ENCODE measurements around the gene REXO5. TPM values are rescaled to one million over a fixed set of nuclear protein-coding genes. Genes with fewer than 3 reads are reported as not detected.
A peak's percentile ranks its signal among the peaks of the same experiment; 100 is the strongest.
"Not testable (repeated sequence)": the region's sequence is repeated elsewhere in the genome, so short reads cannot be mapped to it uniquely, and the experiment has no call there.

REXO5 gene
- polyA plus RNA-seq, 6 donors from 2014 or later: not detected

- no peak overlapping the region for H3K27ac Mint-ChIP-seq
- H3K36me3 Mint-ChIP-seq: no peaks in the 10 kb centered on the region
- H3K27me3 Mint-ChIP-seq: no peaks in the 10 kb centered on the region
- H3K9me3 Mint-ChIP-seq: no peaks in the 10 kb centered on the region
- no peak for ATAC-seq (ENCODE audit: low read depth in 2 of 2)
- DNase-seq: no peak
- no peaks in the 10 kb centered on the region for H3K4me1 Mint-ChIP-seq
- no peak overlapping the region for H3K4me3 Mint-ChIP-seq
Measured at GRCh38 chr16:20773679-20774078, 32.6 kb upstream of the REXO5 start.

GRCh38 chr16:20774703-20775362, 31.5 kb upstream of the REXO5 start:
- DNase-seq: peak; percentile 19
- Mint-ChIP-seq H3K36me3 (no peaks in the 10 kb centered on the region), H3K27me3 (no peaks in the 10 kb centered on the region), H3K4me1 (no peaks in the 10 kb centered on the region), H3K9me3 (no peaks in the 10 kb centered on the region), H3K4me3 (no peak overlapping the region), H3K27ac (no peak overlapping the region)
- ATAC-seq (ENCODE audit: low read depth in 2 of 2): peak; percentile 47 to 55

- no peaks in the 10 kb centered on the region for H3K36me3 Mint-ChIP-seq
- no peak overlapping the region for H3K27ac Mint-ChIP-seq
- no peak overlapping the region for H3K4me3 Mint-ChIP-seq
- ATAC-seq (ENCODE audit: low read depth in 2 of 2) (no peak), DNase-seq (no peak)
- H3K27me3 Mint-ChIP-seq: no peaks in the 10 kb centered on the region
- no peaks in the 10 kb centered on the region for H3K4me1 Mint-ChIP-seq
- H3K9me3 Mint-ChIP-seq: no peaks in the 10 kb centered on the region
Measured at GRCh38 chr16:20781697-20782096, 24.6 kb upstream of the REXO5 start.

GRCh38 chr16:20782470-20782869, 23.9 kb upstream of the REXO5 start:
- Mint-ChIP-seq H3K4me1 (no peaks in the 10 kb centered on the region), H3K27me3 (no peaks in the 10 kb centered on the region), H3K36me3 (no peaks in the 10 kb centered on the region), H3K27ac (no peak overlapping the region), H3K4me3 (no peak overlapping the region), H3K9me3 (no peaks in the 10 kb centered on the region)
- DNase-seq (no peak), ATAC-seq (ENCODE audit: low read depth in 2 of 2) (no peak)

DNA sequence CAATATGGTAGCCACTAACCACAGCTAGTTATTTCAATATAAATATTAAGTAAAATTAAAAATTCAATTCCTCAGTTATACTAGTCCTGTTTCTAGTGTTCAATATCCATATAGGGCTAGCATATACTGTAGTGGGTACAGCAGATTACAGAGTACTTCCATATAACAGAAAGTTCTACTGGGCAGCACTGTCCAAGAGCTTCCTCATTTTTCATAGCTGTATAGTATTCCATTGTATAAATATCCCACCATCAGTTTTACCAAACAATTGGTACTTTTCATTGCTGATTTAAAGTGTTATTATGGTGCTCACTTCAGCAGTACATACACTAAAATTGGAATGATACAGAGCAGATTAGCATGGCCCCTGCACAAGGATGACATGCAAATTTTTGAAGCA, 22.1 kb upstream of the REXO5 start:
- no peaks in the 10 kb centered on the region for H3K27me3 Mint-ChIP-seq
- no peaks in the 10 kb centered on the region for H3K36me3 Mint-ChIP-seq
- H3K4me3 Mint-ChIP-seq: no peak overlapping the region
- ATAC-seq (ENCODE audit: low read depth in 2 of 2) (no peak), DNase-seq (no peak)
- H3K9me3 Mint-ChIP-seq: no peaks in the 10 kb centered on the region
- H3K27ac Mint-ChIP-seq: no peak overlapping the region
- H3K4me1 Mint-ChIP-seq: no peaks in the 10 kb centered on the region

GRCh38 chr16:20789130-20789529, 17.2 kb upstream of the REXO5 start:
- no peak for DNase-seq
- no peaks in the 10 kb centered on the region for H3K4me1 Mint-ChIP-seq
- no peaks in the 10 kb centered on the region for H3K27me3 Mint-ChIP-seq
- no peaks in the 10 kb centered on the region for H3K36me3 Mint-ChIP-seq
- no peak overlapping the region for H3K4me3 Mint-ChIP-seq
- H3K9me3 Mint-ChIP-seq: no peaks in the 10 kb centered on the region
- no peak for ATAC-seq (ENCODE audit: low read depth in 2 of 2)
- no peak overlapping the region for H3K27ac Mint-ChIP-seq

DNA sequence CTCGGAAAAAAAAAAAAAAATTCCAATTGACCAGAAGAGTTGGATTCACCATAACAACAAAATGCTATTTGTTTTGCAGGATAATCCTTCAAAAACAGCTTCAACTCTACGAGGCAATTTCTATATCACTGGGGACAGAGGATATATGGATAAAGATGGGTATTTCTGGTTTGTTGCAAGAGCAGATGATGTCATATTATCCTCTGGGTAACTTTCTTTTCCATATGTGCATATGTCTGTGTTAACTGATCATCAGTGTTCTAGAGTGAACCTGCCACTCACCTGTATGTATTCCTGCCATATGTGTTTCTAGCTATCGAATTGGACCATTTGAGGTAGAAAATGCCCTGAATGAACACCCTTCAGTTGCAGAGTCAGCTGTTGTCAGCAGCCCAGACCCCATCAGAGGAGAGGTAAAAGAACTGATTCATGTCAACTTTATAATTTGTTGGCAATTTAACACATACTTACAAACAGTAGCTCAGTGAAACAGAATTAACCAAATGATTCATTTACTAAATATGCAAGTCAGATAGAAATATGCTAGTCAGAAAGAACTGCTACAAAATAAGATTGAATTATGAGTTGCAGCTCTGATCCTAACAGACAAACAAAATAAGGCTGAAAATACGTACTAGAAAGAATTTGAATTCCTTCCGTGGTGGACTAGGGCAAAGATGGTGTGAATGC, 14.3 kb upstream of the REXO5 start:
- Mint-ChIP-seq H3K4me3 (no peak overlapping the region), H3K27me3 (no peaks in the 10 kb centered on the region), H3K9me3 (no peaks in the 10 kb centered on the region), H3K27ac (no peak overlapping the region), H3K4me1 (no peaks in the 10 kb centered on the region), H3K36me3 (no peaks in the 10 kb centered on the region)
- no peak for DNase-seq
- ATAC-seq (ENCODE audit: low read depth in 2 of 2): no peak

GRCh38 chr16:20798364-20798763, 8.0 kb upstream of the REXO5 start:
- H3K27ac Mint-ChIP-seq: no peak overlapping the region
- ATAC-seq (ENCODE audit: low read depth in 2 of 2) (no peak), DNase-seq (no peak)
- H3K36me3 Mint-ChIP-seq: no peaks in the 10 kb centered on the region
- no peak overlapping the region for H3K4me3 Mint-ChIP-seq
- H3K27me3 Mint-ChIP-seq: no peaks in the 10 kb centered on the region
- no peaks in the 10 kb centered on the region for H3K9me3 Mint-ChIP-seq
- no peaks in the 10 kb centered on the region for H3K4me1 Mint-ChIP-seq

DNA sequence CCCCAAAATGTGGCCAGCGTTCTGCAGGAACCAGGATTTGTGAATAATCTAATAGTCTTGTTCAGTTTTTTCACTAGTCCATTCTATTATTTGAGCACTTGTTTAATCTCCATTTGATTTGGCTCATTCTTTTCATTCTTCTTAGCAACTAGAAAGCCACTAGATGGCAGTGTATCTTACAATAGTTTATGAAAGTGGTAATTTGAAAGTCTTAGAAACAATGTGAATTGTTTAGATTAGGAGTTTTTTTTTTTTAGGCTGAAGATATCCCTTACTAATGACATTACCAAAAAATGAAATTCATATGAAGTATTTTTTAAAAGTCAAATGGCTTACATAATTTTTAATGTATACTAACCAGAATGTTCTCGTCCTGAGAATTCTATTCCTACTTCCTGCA, 6.7 kb upstream of the REXO5 start:
- DNase-seq (no peak), ATAC-seq (ENCODE audit: low read depth in 2 of 2) (no peak)
- no peaks in the 10 kb centered on the region for H3K27me3 Mint-ChIP-seq
- no peaks in the 10 kb centered on the region for H3K36me3 Mint-ChIP-seq
- no peaks in the 10 kb centered on the region for H3K4me1 Mint-ChIP-seq
- no peak overlapping the region for H3K4me3 Mint-ChIP-seq
- no peak overlapping the region for H3K27ac Mint-ChIP-seq
- no peaks in the 10 kb centered on the region for H3K9me3 Mint-ChIP-seq

DNA sequence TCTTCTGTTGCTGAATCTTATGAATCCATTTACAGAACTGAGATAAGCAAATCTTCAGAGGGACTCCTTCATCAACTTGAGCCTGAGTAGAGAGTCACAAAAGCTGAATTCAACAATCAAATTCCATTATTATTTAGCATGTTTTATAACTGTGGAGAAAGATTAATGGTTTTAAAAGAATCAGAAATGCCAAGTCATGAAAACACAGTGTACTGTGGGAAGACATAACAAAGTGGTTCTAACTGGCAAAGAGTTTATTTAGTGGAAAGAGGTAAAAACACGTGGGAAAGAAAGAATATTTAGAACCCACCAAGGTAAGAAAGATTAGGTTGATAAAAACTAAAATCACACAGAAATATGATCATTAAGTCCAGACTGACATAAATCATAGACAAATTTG, 5.0 kb upstream of the REXO5 start:
- no peak for ATAC-seq (ENCODE audit: low read depth in 2 of 2)
- no peak overlapping the region for H3K27ac Mint-ChIP-seq

DNA sequence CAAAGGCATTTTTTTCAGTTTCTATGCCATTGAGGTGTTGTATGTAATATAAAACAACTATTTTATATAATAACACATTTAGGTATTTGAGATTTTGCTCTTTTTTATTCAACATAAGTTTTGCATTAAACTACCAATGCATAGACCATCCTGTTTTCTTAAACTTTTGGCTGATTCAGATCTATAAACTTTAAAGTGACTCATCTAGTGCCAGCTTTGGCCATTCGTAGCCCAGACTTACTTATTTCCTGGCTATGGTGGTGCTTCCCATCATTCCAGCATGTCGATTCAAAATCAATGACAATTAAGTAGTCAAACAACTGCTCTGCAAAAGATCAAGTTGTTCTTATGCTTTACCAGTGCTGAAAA, 3.2 kb upstream of the REXO5 start:
- H3K27ac Mint-ChIP-seq: no peak overlapping the region

More for the DNA sequence above, 5.0 kb upstream of the REXO5 start:
- Mint-ChIP-seq H3K36me3 (no peaks in the 10 kb centered on the region), H3K27me3 (no peaks in the 10 kb centered on the region), H3K4me1 (peaks cover 2 to 12% (median 4%) of the 10 kb centered on the region in 3 donors), H3K4me3 (no peak overlapping the region), H3K9me3 (no peaks in the 10 kb centered on the region)
- DNase-seq: no peak

DNA sequence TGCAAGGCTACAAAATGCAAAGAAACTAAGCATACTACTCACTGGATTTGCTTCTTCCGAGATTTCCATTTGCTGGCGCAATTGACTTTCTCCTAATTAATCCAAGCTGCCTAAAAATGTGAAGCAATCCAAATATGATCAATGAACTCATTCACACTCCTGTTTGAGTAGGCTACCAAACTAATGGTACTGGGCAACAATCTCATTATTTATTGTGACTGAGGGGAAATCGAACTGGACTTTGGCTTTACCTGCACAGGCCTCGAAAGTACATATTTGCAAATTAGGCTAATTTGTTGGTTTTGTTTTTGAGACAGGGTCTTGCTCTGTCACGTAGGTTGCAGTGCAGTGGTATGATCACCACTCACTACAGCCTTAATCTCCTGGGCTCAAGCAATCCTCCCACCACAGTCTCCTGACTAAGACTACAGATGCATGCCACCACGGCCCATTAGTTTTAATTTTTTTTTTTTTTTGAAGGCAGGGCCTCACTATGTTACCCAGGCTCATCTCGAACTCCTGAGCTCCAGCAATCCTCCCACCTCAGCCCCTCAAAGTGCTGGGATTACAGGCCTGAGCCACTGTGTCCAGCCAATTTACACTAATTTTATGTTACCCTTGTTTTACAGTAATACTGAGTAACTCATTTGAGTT, 2.6 kb upstream of the REXO5 start:
- peak overlapping the region in 2 of 8 donors; percentile 6 to 25 for H3K4me3 Mint-ChIP-seq
- peaks cover 13 to 32% (median 19%) of the 10 kb centered on the region in 3 donors for H3K4me1 Mint-ChIP-seq
- ATAC-seq (ENCODE audit: low read depth in 2 of 2): no peak
- peak overlapping the region in 1 of 6 donors; percentile 23 for H3K27ac Mint-ChIP-seq
- H3K36me3 Mint-ChIP-seq: no peaks in the 10 kb centered on the region
- no peak for DNase-seq
- no peaks in the 10 kb centered on the region for H3K27me3 Mint-ChIP-seq
- H3K9me3 Mint-ChIP-seq: no peaks in the 10 kb centered on the region

More for the DNA sequence above, 3.2 kb upstream of the REXO5 start:
- Mint-ChIP-seq H3K9me3 (no peaks in the 10 kb centered on the region), H3K36me3 (no peaks in the 10 kb centered on the region), H3K4me3 (peak overlapping the region in 1 of 8 donors; percentile 25), H3K4me1 (peaks cover 13 to 30% (median 19%) of the 10 kb centered on the region in 3 donors), H3K27me3 (no peaks in the 10 kb centered on the region)
- no peak for DNase-seq
- ATAC-seq (ENCODE audit: low read depth in 2 of 2): no peak

DNA sequence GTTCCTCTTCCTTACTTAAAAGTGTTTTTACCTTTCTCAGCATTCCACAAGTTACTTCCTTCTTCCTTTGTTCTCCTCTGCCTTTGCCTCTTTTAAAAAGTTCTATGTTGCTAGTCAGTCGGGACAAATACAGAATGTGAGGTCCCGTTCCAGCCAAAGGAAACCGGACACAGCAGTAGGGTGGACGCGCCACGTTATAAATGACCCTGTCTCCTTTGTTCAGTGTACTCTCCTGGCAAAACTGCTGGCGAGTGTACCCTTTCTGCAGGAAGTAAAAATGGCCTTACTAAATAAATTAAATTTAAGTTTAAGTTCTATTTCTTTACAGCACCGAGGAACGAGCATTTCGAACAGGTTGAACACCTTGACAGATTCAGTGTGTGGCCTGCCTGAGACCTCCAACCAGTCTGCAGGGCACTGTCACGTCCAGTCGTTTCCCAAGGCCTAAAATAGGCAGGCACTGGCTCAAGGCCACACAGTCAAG, 601 bp upstream of the REXO5 start:
- H3K9me3 Mint-ChIP-seq; H3K27me3 Mint-ChIP-seq; H3K36me3 Mint-ChIP-seq; ATAC-seq (ENCODE audit: low read depth in 2 of 2); DNase-seq: not testable (repeated sequence)
- Mint-ChIP-seq H3K27ac (peak overlapping the region in 5 of 6 donors; percentile 25 to 86 (median 47)), H3K4me3 (peak overlapping the region; percentile 94 to 100 (median 97)), H3K4me1 (peaks cover 15 to 32% (median 19%) of the 10 kb centered on the region in 3 donors)

DNA sequence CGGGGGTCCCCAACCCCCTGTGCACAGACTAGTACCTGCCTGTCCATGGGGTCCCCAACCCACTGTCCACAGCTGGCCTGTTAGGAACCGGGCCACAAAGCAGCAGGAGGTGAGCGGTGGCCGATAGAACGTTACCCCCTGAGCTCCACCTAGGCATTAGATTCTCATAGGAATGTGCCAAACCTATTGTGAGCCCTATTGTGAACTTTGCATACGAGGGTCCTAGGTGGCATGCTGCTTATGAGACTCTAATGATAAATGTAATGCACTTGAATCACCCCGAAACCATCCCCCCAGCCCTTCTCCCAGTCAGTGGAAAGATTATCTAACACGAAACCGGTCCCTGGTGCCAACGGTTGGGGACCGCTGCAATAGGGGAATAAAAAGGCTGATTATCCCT, 1.5 kb downstream of the REXO5 start:
- Mint-ChIP-seq H3K36me3 (no peaks in the 10 kb centered on the region), H3K4me3 (peak overlapping the region; percentile 16 to 99 (median 81)), H3K4me1 (peaks cover 17 to 32% (median 19%) of the 10 kb centered on the region in 3 donors), H3K27me3 (peaks cover 0 to 5% (median 0%) of the 10 kb centered on the region in 3 donors), H3K27ac (peak overlapping the region in 1 of 6 donors; percentile 74), H3K9me3 (no peaks in the 10 kb centered on the region)
- DNase-seq: no peak
- ATAC-seq (ENCODE audit: low read depth in 2 of 2): no peak
